Measurements from ENCODE around the gene DRGX.
A peak's percentile ranks its signal among the peaks of the same experiment; 100 is the strongest.

Gene DRGX

DNA sequence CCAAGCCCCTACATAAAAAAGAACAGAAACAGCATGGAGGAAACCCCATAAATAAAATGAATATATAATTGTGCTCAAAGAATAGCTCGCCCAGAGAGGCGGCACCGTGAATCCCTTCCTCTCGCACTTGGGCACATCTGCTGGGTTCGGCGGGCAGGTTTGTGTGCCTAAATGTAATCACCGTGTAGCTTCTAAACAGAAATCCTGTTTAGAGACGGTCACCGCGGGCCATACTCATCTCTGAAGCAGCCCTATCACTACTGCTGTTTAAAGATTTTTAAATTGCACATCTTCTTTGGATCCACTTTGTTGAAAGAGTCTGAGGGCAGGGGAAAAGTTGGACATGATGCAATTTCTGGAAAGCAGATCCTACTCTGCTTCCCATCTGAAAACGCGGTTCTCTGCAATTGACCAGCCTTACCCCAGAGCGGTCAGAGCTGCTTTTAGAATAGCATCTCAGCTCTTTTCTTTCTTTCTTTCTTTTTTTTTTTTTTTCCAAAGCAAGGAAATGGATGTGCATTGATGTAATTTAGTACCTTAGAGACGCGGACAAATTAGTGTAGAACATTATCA, 6.4 kb downstream of the DRGX start:
- Histone ChIP-seq H3K4me1 (ENCODE audit: control insufficient read depth, insufficient read depth, low read length) (peaks cover 16% of the 10 kb centered on the region), H3K4me2 (ENCODE audit: low read length) (no peak overlapping the region), H3K9ac (ENCODE audit: low read depth, low read length) (no peak overlapping the region), H3K9me3 (replicated peaks; ENCODE audit: low read length) (no peaks in the 10 kb centered on the region), H3K27me3 (ENCODE audit: control insufficient read depth, insufficient read depth, low read length) (peaks cover 72% of the 10 kb centered on the region), H3K36me3 (ENCODE audit: insufficient read depth, low read length) (no peaks in the 10 kb centered on the region), H3K4me3 (ENCODE audit: low read length) (no peak overlapping the region)

DNA sequence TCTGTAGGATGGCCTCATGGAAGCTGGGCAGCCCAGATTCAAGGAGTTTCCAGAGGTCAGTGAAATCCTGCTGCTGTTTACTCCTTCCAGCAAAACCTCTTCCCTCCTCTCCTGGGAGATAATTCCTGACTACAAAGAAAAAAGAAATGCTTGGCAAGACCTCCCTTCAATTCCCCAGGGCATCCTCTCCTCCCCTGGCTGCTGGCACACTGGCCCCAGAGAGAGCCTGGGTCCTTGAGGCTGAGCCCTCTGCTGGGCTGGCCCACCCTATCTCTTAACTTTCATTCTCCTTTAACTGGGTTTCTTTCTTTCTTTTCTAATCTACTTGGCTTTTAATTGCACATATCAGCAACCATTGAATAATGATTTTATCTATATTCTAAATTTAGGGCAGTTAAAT, 7.7 kb downstream of the DRGX start:
- Histone ChIP-seq H3K4me3 (ENCODE audit: low read length) (no peak overlapping the region), H3K9ac (ENCODE audit: low read depth, low read length) (no peak overlapping the region), H3K9me3 (replicated peaks; ENCODE audit: low read length) (no peaks in the 10 kb centered on the region), H3K4me1 (ENCODE audit: control insufficient read depth, insufficient read depth, low read length) (peaks cover 16% of the 10 kb centered on the region), H3K27me3 (ENCODE audit: control insufficient read depth, insufficient read depth, low read length) (peaks cover 71% of the 10 kb centered on the region), H3K36me3 (ENCODE audit: insufficient read depth, low read length) (no peaks in the 10 kb centered on the region), H3K4me2 (ENCODE audit: low read length) (no peak overlapping the region)

DNA sequence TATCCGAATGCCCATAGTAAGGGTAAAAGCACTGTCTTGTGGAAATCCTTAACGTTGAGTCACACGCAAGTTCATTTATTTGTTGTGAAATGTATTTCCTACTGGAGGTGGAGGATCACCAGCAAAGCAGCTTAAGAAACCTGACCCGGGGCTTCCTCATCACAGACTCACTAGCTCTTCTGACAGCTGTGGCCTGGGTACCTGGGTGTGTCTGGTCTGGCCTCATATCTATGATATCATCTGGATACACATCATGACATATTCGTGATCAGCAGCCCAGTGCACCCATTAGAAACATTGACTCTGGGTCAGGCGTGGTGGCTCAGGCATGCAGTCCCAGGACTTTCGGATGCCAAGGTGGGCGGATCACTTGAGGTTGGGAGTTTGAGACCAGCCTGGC, 8.8 kb downstream of the DRGX start:
- H3K4me3 ChIP-seq (ENCODE audit: low read length): no peak overlapping the region
- peaks cover 16% of the 10 kb centered on the region for H3K4me1 ChIP-seq (ENCODE audit: control insufficient read depth, insufficient read depth, low read length)
- no peaks in the 10 kb centered on the region for H3K36me3 ChIP-seq (ENCODE audit: insufficient read depth, low read length)
- H3K4me2 ChIP-seq (ENCODE audit: low read length): peak overlapping the region; percentile 70
- no peak overlapping the region for H3K9ac ChIP-seq (ENCODE audit: low read depth, low read length)
- H3K9me3 ChIP-seq (replicated peaks; ENCODE audit: low read length): no peaks in the 10 kb centered on the region
- H3K27me3 ChIP-seq (ENCODE audit: control insufficient read depth, insufficient read depth, low read length): peaks cover 69% of the 10 kb centered on the region

DNA sequence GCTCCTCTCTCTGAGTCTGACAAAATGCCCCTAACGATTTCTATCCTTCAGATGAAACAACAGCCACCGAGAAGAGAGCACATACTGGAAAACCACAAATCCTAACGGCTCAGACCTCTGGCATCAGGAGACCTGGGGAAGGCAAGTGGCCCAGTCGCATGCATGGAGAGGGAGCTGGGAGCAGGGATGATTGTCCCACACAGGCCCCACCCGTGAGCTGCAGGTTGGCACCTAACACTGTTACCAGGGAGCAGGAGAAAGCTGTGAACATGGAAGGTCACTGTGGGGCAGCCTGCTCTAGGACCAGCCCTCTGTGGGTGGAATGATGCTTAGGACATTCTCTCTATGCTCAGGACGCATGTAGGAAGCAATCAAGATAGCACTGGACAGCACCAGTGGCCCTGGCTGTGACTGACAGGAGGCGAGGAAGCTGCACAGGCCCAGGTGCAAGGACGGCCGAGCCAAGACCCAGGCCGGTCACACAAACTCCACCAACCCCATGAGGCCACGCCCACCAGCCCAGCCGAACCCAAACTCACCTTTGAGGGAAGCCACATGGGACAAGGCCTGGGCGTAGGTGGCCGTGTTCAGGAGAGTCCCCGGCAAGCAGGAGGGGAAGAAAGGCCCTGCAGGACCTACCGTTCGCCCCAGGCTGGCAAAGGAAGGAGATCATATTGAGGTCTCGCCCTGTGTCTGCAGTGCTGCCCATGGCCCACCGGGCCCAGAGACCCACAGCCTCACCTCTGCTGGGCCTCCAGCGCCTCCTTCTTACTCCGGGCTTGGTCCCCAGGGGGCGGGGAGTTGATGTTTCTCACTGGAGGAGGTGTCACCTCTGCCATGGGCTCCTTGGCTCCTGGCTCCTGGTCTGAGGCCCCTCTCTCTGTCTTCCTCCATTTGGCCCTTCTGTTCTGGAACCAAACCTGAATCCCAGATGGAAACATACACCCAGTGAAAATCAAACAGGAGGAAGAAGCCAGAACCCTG, 9.7 kb downstream of the DRGX start:
- Histone ChIP-seq H3K4me2 (ENCODE audit: low read length) (peak overlapping the region; percentile 70), H3K9ac (ENCODE audit: low read depth, low read length) (no peak overlapping the region), H3K9me3 (replicated peaks; ENCODE audit: low read length) (no peaks in the 10 kb centered on the region), H3K4me3 (ENCODE audit: low read length) (no peak overlapping the region), H3K36me3 (ENCODE audit: insufficient read depth, low read length) (no peaks in the 10 kb centered on the region), H3K4me1 (ENCODE audit: control insufficient read depth, insufficient read depth, low read length) (peaks cover 16% of the 10 kb centered on the region), H3K27me3 (ENCODE audit: control insufficient read depth, insufficient read depth, low read length) (peaks cover 69% of the 10 kb centered on the region)

DNA sequence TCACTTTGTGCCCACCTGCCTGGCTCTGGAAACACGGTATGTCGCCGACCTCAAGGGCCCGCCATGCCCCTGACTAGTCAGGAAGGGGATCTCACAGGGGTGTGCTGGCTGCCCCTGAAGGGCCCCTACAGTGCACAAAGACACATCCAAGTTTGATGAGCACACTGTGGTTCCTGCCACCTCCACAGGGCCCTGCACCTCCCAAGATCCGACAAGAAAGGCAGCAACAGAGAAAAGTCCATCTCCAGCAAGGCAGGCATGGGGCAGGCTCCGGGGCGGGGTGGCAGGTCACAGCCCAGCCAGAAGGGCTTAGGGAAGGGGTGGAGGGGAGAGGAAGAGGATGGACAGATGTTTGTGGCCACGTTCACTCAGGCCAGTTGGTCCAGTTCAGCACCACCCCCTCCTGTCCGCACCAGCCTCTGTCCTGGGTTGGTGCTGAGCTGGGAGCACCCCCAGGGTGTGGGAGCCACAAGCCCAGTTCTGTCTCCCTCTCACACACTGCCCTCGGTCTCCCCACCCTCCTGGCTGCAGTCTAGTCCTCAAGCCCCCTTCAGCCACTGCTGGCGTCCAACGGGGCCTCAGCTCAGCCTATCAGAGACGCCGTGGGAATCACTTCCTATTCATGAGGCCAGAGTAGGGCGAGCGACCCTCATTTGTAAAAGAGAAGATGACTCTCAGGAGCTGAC, 11.5 kb downstream of the DRGX start:
- H3K27me3 ChIP-seq (ENCODE audit: control insufficient read depth, insufficient read depth, low read length): peaks cover 69% of the 10 kb centered on the region
- no peaks in the 10 kb centered on the region for H3K9me3 ChIP-seq (replicated peaks; ENCODE audit: low read length)
- H3K9ac ChIP-seq (ENCODE audit: low read depth, low read length): no peak overlapping the region
- no peak overlapping the region for H3K4me3 ChIP-seq (ENCODE audit: low read length)
- peaks cover 16% of the 10 kb centered on the region for H3K4me1 ChIP-seq (ENCODE audit: control insufficient read depth, insufficient read depth, low read length)
- H3K36me3 ChIP-seq (ENCODE audit: insufficient read depth, low read length): no peaks in the 10 kb centered on the region
- H3K4me2 ChIP-seq (ENCODE audit: low read length): no peak overlapping the region

DNA sequence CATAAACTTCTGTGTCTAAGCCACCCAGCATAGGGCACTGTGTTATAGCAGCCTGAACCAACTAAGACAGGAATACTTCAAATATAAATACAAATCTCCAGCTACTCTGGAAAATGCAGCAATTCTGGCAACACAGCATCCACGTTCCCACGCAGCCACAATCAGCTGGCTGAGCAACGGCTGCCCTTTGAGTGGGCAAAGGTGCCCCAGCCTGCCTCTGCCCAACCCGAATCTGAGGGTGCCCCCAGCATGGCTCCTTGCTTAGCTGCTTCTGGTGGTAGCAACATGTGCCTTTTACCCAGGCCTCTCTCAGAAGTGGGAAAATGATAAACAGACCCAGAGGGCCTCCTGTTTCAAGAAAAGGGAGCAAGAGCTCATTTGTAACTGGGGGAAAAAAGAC, 12.0 kb downstream of the DRGX start:
- H3K27me3 ChIP-seq (ENCODE audit: control insufficient read depth, insufficient read depth, low read length): peaks cover 65% of the 10 kb centered on the region
- H3K4me1 ChIP-seq (ENCODE audit: control insufficient read depth, insufficient read depth, low read length): peaks cover 16% of the 10 kb centered on the region
- no peak overlapping the region for H3K9ac ChIP-seq (ENCODE audit: low read depth, low read length)
- no peak overlapping the region for H3K4me2 ChIP-seq (ENCODE audit: low read length)
- H3K4me3 ChIP-seq (ENCODE audit: low read length): no peak overlapping the region
- no peaks in the 10 kb centered on the region for H3K36me3 ChIP-seq (ENCODE audit: insufficient read depth, low read length)
- no peaks in the 10 kb centered on the region for H3K9me3 ChIP-seq (replicated peaks; ENCODE audit: low read length)

DNA sequence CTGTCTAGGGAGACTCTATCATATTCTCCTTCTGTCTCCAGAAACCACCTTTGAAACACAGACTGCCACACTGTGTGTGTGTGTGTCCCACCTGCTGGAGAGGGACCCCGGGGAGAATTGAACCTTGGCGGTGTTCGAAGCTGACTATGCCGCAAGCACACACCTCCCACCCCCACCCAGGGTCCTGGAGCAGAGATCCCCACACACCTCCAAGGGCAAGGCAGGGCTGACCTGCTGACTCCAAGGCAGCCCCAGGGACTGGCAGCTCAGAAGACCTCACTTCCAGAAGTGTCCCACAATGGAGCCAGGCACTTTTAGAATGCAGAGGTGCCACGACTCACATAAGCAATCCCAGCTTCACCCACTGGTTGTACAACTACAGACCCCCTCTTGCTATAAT, 13.1 kb downstream of the DRGX start:
- H3K36me3 ChIP-seq (ENCODE audit: insufficient read depth, low read length): no peaks in the 10 kb centered on the region
- H3K4me3 ChIP-seq (ENCODE audit: low read length): no peak overlapping the region
- H3K4me1 ChIP-seq (ENCODE audit: control insufficient read depth, insufficient read depth, low read length): peaks cover 15% of the 10 kb centered on the region
- peaks cover 55% of the 10 kb centered on the region for H3K27me3 ChIP-seq (ENCODE audit: control insufficient read depth, insufficient read depth, low read length)
- no peak overlapping the region for H3K9ac ChIP-seq (ENCODE audit: low read depth, low read length)
- no peak overlapping the region for H3K4me2 ChIP-seq (ENCODE audit: low read length)
- no peaks in the 10 kb centered on the region for H3K9me3 ChIP-seq (replicated peaks; ENCODE audit: low read length)

DNA sequence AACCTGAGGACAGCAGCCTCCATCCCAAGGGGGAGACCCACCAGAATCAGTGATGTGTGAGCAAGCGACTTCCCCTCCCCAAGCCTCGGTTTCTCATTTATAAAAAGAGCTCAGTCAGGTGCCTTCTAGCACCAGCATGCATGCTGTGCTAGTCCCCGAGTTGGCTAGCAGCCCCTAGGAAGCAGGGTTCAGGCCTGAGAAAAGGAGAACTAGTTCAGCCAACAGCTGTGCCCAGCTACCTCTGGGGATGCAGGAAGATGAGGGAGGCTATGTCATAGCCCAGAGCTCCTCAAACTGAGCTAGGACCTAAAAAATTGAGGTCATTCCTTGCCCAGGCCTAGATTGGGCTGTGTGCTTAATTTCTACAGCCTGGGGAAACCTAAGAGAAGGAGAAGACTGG, 13.7 kb downstream of the DRGX start:
- Histone ChIP-seq H3K9me3 (replicated peaks; ENCODE audit: low read length) (no peaks in the 10 kb centered on the region), H3K4me3 (ENCODE audit: low read length) (no peak overlapping the region), H3K4me2 (ENCODE audit: low read length) (no peak overlapping the region), H3K9ac (ENCODE audit: low read depth, low read length) (no peak overlapping the region), H3K36me3 (ENCODE audit: insufficient read depth, low read length) (no peaks in the 10 kb centered on the region), H3K4me1 (ENCODE audit: control insufficient read depth, insufficient read depth, low read length) (peaks cover 9% of the 10 kb centered on the region), H3K27me3 (ENCODE audit: control insufficient read depth, insufficient read depth, low read length) (peaks cover 59% of the 10 kb centered on the region)

DNA sequence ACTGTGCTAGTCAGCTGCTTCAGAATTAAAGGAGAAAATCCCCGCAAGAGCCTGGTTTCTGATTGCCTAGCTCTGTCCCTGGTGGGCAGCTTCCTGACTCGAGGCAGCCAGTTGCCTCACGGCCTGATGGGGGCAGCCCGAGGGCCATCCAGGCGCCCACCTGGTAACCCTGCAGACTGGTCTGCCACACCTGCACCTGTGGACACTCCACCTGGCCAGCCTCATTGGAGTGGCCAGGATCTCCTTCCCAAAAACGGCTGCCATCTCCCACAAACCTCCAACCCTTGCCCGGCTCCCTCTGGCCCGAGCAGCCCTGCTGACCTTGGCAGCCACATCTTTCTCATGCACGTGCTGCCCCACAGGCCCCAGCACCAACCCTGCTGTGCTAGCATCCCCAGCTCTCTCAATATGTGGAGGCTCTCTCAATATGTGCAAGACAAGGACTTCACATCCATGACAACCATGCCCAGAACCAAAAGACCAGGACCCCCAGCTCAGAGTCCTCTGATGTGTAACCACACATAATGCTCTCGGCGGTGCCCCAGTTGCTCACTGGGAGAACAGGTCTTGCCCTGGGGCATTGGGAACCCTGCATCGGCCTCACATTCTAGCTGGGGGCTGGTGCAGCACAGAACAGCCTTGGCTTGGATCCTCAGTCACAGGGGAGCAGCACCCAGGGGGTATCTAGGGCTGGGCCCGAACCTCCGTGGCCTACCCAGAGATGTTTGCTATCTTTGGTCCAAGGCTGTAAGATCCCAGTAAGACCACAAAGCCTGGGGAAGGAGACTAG, 14.6 kb downstream of the DRGX start:
- H3K4me3 ChIP-seq (ENCODE audit: low read length): no peak overlapping the region
- no peaks in the 10 kb centered on the region for H3K9me3 ChIP-seq (replicated peaks; ENCODE audit: low read length)
- H3K4me2 ChIP-seq (ENCODE audit: low read length): no peak overlapping the region
- H3K36me3 ChIP-seq (ENCODE audit: insufficient read depth, low read length): no peaks in the 10 kb centered on the region
- H3K4me1 ChIP-seq (ENCODE audit: control insufficient read depth, insufficient read depth, low read length): peaks cover 1% of the 10 kb centered on the region
- H3K27me3 ChIP-seq (ENCODE audit: control insufficient read depth, insufficient read depth, low read length): peaks cover 66% of the 10 kb centered on the region
- H3K9ac ChIP-seq (ENCODE audit: low read depth, low read length): no peak overlapping the region

DNA sequence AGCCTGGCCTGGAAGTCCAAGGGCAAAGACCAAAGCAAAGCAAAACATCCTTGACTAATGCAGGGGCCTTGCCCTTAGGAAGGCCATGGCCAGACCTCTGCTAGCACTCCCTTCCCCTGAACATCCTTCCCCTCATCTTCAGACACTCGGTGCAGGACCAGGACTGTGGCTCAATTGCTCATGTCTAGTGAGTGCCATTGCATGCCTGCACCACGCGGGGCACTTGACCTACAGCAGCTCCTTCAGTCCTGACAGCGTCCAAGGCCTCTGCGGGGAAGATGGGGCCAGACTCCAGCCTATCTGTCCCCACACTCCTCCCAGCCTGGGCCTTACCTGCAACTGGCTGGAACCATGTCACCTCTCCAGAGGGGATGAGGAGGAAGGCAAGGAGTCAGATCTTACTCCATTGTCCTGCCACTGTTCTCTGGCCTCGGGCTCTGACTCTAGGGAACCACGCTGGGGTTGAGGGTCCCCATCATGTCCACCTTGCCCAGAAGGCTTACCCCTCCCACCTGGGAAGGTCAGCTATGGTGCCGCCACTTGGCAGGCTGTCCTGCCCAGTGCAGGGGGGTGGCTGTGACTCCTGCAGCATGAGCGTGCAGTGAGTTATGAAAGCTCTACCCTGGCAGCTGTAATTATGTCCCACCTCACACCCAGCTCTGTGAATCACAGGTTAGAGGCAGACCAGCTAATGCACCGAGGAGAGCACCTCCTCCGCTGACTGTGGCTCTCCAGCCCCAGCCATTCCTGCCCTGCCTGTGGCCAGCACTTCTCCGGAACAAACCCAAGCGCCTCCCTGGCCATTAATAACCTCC, 16.1 kb downstream of the DRGX start:
- H3K36me3 ChIP-seq (ENCODE audit: insufficient read depth, low read length): no peaks in the 10 kb centered on the region
- H3K4me2 ChIP-seq (ENCODE audit: low read length): no peak overlapping the region
- peaks cover 76% of the 10 kb centered on the region for H3K27me3 ChIP-seq (ENCODE audit: control insufficient read depth, insufficient read depth, low read length)
- H3K4me1 ChIP-seq (ENCODE audit: control insufficient read depth, insufficient read depth, low read length): no peaks in the 10 kb centered on the region
- no peaks in the 10 kb centered on the region for H3K9me3 ChIP-seq (replicated peaks; ENCODE audit: low read length)
- H3K4me3 ChIP-seq (ENCODE audit: low read length): no peak overlapping the region
- H3K9ac ChIP-seq (ENCODE audit: low read depth, low read length): no peak overlapping the region
